Measurements from ENCODE around the gene EPS8.
"Not testable (repeated sequence)": the region's sequence is repeated elsewhere in the genome, so short reads cannot be mapped to it uniquely, and the experiment has no call there.

DNA sequence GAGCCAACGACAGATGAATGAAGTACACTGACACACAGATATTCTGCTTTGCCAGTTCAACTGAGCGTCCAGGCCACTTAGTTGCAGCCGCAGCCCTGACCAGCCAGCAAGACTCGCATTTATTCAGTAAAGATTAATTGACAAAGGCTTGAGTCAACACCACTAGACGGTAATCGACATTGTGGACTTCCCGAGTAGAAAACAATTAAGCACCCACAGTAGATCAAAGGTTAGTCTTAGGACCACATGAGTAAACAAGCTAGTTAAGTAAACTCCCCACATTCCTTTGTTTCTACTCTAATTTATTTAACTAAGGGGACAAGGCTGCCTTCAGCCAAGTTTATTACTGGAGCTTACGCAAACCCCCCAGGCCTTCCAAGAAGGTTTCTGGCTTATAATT, 172.7 kb downstream of the EPS8 start:
- TF ChIP-seq, protein P1, sequence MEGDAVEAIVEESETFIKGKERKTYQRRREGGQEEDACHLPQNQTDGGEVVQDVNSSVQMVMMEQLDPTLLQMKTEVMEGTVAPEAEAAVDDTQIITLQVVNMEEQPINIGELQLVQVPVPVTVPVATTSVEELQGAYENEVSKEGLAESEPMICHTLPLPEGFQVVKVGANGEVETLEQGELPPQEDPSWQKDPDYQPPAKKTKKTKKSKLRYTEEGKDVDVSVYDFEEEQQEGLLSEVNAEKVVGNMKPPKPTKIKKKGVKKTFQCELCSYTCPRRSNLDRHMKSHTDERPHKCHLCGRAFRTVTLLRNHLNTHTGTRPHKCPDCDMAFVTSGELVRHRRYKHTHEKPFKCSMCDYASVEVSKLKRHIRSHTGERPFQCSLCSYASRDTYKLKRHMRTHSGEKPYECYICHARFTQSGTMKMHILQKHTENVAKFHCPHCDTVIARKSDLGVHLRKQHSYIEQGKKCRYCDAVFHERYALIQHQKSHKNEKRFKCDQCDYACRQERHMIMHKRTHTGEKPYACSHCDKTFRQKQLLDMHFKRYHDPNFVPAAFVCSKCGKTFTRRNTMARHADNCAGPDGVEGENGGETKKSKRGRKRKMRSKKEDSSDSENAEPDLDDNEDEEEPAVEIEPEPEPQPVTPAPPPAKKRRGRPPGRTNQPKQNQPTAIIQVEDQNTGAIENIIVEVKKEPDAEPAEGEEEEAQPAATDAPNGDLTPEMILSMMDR (conservative IDR thresholded peaks at IDR 0.05; ENCODE audit: low read length), result not testable (repeated sequence)
- TF ChIP-seq EZH2phosphoT487 (IDR thresholded peaks at IDR 0.05; ENCODE audit: borderline replicate concordance), result not testable (repeated sequence)
